GM19099 (cell line): Measurements from ENCODE around the gene PLEKHN1.
A peak's percentile ranks its signal among the peaks of the same experiment; 100 is the strongest.

ENCODE experiments used
- POLR2A ChIP-seq: IDR thresholded peaks from 3 replicates; pipeline ENCODE4 v1.6.1; 2011; ENCODE audit warnings: low read depth; ENCODE audit not compliant: insufficient read length; ENCODE audit errors: extremely low read depth

Gene PLEKHN1

DNA sequence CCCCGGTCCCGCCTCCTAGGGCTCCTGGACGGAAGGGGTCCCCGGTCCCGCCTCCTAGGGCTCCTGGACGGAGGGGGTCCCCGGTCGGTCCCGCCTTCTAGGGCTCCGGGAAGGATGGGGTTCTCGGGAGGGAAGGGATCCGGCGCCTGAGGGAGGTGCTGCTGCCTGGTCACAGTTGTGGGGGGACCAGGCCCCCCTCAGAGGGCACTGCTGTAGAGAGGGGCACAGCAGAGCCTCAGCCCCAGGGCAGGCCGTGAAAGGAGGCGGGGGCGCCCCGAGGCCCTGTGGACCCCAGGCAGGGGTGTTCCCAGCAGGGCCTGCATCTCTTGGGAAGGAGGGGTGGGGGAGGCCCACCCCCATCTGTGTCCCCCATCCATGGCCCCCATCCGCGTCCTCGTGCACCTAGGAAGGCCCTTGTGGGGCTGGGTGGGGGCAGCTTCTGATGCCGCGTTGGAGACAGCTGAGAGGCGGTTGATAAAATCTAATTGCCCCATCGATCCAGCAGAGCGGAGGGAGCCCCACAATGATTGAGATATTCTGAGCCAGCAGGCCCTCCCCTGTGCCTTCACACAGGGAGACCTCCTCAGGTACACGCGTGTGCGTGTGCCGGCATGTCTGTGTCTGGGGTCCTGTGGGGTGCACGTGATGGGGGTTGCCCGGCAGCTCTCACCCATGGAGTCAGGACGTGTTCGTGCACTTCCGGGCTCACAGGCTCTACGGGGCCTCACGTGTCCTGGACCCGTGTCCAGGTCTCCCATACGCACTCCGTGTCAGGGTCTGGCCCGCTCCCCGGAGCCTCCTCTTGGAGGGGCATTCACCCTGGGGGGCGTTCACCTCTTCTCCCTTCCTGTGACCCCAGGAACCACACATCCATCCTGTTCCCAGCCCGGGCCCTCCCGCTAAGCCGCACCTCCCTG lies 29.7 kb upstream of the PLEKHN1 start:
- no peak for TF ChIP-seq POLR2A

DNA sequence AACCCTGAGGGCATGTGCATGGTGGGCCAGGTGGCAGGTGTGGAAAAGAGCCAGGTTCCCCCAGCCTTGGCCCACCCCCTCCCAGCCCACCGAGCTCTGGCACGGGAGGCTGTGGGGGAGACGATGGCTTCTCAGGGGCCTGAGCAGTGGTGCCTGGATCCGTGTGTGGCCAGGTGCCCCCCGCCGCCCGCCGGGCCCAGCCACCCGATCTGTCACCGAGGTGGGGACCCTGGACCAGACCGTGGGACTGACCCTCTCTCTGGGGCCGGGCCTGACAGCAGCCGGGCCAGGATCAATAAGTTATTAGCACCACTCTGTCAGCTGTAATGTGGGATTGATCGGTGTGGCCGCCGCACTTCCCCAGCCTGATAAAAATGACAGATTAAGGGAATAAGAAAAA lies 28.8 kb upstream of the PLEKHN1 start:
- TF ChIP-seq POLR2A: no peak

DNA sequence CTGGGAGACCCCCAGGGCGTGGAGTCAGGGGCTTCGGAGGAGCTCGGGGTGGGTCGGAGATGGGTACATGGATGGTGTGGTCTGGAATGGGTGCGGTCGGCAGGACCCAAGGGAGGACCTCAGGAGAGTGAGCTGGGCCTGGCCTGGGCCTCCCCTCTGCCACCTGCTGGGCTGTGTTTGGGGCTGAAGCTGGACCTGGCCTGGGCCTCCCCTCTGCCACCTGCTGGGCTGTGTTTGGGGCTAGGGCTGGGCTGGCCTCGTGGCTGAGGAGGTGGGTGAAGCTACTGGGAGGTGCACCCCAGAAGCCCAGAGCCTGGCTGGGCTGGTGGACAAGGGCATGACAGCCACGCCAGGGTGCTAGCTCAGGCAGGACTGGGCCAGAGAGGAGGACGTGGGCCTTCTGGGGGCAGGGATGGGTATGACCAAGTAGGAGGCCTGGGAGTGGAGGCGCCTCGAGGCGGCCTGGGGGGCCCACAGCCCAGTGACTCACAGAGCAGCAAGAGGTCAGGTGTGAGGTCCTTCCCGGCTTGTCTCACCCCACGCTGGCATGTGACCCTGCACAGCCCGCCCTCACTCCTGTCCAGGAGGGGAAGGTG lies 28.1 kb upstream of the PLEKHN1 start:
- TF ChIP-seq POLR2A: no peak

DNA sequence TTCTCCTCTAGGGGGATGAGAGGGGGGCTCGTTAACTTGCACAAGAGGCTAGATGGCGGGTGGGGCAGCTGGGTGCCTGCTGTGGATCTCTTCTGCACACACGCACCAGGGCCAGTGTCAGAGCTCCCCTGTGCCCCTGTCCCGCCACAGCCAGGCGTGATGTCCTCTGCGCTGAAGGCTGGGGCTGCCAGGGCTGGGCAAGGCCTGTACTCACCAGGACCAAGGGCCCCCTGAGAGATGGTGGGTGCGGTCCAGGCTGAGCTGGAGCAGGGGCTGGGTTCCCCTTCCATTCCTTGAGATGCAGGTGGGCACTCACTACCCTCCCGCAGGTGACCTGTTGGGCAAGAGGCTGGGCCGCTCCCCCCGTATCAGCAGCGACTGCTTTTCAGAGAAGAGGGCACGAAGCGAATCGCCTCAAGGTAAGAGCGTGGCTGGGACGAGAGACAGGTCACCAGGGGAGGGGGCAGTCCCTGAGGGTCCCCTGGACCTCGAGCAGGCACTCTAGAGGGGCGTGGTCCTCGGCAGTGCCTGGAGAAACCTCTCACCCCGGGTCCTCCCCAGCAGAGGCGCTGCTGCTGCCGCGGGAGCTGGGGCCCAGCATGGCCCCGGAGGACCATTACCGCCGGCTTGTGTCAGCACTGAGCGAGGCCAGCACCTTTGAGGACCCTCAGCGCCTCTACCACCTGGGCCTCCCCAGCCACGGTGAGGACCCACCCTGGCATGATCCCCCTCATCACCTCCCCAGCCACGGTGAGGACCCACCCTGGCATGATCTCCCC lies 27.4 kb upstream of the PLEKHN1 start:
- no peak for TF ChIP-seq POLR2A

DNA sequence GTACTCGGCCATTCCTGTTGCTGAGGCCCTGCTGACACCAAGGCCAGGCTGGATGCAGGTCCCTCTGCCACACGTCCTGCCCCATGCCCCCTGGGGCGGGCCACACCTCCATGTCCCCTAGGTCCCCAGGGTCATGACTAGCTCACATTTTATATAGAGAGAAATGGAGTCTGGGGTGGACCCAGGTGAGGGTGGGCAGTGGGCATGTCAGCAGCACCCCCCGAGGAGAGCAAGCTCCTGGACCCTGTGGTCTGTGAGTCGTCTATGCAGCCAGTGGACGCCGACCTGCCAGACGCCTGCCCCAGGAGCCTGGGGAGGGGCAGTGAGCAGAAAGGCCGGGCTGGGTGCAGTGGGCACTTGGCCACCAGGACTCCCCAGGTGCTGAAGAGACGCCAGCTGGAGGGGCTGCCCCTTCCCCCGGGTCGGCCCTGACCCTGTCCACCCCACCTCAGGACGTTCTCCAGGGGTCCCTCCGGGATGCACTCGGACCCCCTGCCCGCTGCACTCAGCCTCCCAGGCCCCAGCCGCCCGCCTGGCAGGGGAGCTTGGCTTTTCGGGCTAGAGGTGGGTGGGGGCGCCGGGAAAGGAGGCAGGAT lies 26.7 kb upstream of the PLEKHN1 start:
- no peak for TF ChIP-seq POLR2A

DNA sequence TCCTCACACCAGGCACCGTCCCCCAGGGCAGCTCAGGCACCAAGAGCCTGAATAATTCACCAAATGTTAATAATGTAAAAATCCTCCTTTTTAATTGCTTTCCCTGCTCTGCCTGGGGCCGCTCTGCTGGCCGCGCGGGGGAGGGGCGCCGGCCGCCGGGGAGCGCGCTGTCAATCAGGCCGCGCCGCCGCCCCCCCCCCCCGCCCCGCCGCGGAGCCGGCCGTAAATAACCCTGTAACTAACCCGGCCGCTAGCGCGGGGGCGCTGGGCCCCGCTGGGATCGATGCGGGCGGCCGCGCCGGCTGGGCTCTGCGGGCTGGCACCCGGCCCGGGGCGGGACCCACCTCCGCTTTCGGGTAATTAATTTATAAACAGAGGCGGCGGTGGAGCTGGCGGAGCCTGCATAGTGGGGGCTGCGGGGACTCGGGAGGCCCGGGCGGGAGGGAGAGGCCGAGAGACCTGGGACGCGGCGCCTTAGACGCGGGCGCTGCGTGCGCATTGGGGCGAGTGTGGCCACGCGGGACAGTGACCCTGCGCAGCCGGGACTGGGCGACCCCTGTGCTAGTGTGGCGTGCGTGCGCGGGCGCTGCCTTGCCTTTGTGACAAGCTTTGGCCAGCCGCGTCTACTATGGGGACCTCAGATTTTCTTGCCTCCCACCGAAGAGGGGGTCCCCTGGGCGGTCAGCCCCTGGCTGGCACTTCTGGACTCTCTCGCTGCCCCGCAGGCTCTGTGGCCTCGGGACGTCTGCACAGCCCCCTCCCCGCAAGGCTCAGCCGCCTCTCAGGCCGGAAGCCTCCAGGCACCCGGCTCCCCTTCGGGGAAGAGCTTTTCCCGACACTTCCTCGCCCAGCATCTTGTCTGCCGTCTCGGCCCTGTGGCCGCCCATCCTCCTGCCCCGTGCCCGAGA lies 25.9 kb upstream of the PLEKHN1 start:
- no peak for TF ChIP-seq POLR2A

DNA sequence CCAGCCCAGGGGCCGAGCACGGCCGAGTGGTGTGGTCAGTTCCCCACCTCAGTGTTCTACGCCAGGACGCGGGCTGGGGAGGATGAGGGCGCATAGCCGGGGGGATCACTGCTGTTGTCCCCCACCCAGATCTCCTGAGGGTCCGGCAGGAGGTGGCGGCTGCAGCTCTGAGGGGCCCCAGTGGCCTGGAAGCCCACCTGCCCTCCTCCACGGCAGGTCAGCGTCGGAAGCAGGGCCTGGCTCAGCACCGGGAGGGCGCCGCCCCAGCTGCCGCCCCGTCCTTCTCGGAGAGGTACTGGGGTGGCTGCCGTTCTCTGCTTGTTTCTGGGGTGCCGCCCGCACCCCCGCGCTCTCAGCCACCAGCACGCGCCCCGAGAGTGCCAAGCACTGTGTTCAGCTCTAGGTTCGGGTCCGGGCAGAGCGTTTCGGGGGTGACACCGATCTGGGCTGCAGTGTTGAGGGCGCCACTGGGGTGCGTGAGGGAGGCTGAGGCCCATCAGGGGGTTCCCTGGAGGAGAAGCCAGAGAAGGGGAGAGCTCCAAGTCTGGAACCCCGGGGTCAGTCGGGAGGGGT lies 25.2 kb upstream of the PLEKHN1 start:
- TF ChIP-seq POLR2A: no peak

DNA sequence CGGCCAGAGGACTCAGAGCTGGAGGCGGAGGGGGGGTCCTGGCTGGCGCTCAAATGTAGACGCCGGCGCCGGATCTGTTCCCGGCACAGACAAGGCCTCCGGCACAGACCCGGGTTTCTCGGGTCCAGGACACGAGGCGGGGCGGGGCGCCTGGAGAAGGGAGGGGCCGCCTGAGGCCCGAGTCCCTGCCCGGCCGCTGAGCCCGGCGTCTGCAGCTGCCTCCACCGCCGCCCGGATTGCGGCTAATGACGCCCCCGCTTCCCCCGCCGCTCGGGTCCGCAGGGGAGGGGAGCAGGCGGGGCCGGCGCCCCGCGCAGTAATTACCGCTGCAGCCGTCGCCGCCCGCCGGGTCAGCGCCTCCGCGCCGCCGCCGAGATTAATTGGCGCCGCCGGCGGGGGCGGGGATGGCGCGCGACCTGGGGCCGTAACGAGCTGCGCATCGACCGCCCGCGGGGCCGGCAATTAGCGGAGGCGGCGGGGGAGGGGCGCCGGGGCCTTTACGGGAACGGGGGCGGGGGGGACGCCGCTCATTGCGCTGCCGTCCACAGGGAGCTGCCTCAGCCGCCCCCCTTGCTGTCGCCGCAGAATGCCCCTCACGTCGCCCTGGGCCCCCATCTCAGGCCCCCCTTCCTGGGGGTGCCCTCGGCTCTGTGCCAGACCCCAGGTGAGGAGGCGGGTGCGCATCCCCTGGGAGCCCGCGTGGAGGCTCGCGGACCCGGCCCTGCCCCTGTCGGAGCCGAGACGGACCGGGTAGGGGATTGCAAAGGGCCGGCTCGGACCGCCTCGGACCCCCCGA lies 24.5 kb upstream of the PLEKHN1 start:
- TF ChIP-seq POLR2A: no peak

DNA sequence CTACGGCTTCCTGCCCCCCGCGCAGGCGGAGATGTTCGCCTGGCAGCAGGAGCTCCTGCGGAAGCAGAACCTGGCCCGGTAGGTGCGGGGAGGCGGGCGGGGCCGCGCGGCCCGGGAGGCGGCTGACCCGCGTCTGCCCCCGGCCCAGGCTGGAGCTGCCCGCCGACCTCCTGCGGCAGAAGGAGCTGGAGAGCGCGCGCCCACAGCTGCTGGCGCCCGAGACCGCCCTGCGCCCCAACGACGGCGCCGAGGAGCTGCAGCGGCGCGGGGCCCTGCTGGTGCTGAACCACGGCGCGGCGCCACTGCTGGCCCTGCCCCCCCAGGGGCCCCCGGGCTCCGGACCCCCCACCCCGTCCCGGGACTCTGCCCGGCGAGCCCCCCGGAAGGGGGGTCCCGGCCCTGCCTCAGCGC lies 23.9 kb upstream of the PLEKHN1 start:
- peak; percentile 21 for TF ChIP-seq POLR2A

DNA sequence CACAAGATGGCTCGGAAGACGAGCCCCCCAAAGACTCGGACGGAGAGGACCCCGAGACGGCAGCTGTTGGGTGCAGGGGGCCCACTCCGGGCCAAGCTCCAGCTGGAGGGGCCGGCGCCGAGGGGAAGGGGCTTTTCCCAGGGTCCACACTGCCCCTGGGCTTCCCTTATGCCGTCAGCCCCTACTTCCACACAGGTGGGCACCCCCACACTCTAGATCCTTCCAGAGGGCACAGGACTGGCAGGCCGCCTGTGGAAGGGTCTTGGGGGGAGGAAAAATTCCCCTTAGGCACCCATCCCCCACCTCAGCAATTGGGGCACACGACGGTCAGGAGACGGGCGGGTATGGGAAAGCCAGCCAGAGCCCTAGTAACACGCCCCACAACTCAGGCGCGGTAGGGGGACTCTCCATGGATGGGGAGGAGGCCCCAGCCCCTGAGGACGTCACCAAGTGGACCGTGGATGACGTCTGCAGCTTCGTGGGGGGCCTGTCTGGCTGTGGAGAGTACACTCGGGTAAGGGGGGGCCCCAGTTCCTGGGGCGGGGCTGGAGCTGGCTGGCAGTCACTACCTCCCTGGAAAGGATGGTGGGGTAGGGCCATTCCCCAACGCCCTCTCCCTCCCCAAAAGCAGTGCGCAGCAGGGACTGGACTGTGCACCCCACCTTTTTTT lies 23.3 kb upstream of the PLEKHN1 start:
- no peak for TF ChIP-seq POLR2A

DNA sequence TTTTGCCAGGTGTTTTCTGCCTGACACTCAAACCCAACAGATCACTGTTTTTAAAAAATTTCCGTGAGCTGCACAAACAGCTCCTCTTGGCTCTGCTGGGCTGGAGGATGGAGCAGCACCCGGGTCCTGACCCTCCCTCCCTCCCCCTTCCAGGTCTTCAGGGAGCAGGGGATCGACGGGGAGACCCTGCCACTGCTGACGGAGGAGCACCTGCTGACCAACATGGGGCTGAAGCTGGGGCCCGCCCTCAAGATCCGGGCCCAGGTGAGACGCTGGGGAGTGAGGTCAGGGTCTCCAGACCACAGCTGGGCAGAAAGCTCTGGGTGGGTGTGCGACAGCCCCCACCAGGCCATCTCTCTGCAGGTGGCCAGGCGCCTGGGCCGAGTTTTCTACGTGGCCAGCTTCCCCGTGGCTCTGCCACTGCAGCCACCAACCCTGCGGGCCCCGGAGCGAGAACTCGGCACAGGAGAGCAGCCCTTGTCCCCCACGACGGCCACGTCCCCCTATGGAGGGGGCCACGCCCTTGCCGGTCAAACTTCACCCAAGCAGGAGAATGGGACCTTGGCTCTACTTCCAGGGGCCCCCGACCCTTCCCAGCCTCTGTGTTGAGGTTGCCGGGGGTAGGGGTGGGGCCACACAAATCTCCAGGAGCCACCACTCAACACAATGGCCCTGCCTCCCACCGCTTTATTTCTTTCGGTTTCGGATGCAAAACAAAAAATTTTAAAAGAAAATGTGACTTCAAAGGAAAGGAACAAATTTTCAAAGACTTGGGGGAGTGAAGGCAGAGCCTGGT lies 22.5 kb upstream of the PLEKHN1 start:
- no peak for TF ChIP-seq POLR2A
